AG04450 (cell line): ENCODE data around the gene ZNF28. TPM values are rescaled to one million over a fixed set of nuclear protein-coding genes. Genes with fewer than 3 reads are reported as not detected.

Source experiments
- CTCF ChIA-PET: fragments of 300-600, 350-600 bp; formaldehyde crosslinking; extraction: SDS; loops from one replicate; lab custom pipeline; 2022; ENCODE audit warnings: antibody characterized with exemption, inconsistent platforms; lab: Charles Lee
- POLR2A ChIA-PET: fragments of 350-600 bp; formaldehyde crosslinking; extraction: SDS; loops from one replicate; lab custom pipeline; 2021; ENCODE audit warnings: antibody characterized with exemption, inconsistent platforms; lab: Yijun Ruan, JAX
- DNase-seq: peaks from one replicate; pipeline ENCODE4 v3.0.0-alpha.2; 2011; ENCODE audit warnings: low read depth, low spot score
- H3K27ac ChIP-seq: one replicate; pipeline ENCODE4 v1.5.1; 2012; ENCODE audit warnings: low read depth, low read length, control low read depth
- H3K27me3 ChIP-seq: one replicate; pipeline ENCODE4 v1.6.0; 2012; ENCODE audit warnings: low read length; ENCODE audit not compliant: control insufficient read depth, insufficient read depth
- H3K4me3 ChIP-seq: 2 replicates; pipeline ENCODE4 v1.5.1; 2011; ENCODE audit warnings: mild to moderate bottlenecking, low read depth, low read length, control low read depth
- H3K9me3 ChIP-seq: 2 replicates; pipeline ENCODE4 v1.5.1; 2012; ENCODE audit warnings: low read length; ENCODE audit not compliant: control insufficient read depth, insufficient read depth
- polyA plus RNA-seq: library from polyadenylated mRNA; depleted of rRNA; stranded (reverse); fragments of >200 nt; gene quantifications from 2 replicates; pipeline ENCODE4 v1.2.3, GENCODE V29; 2011; rRNA removed
- TF ChIP-seq, protein P1 (sequence below): IDR thresholded peaks from 2 replicates; pipeline ENCODE4 v1.5.1; 2011; ENCODE audit warnings: low read depth, low read length, control low read depth, inconsistent platforms

Gene ZNF28
- polyA plus RNA-seq, 1 experiment = 11.3 TPM

DNA sequence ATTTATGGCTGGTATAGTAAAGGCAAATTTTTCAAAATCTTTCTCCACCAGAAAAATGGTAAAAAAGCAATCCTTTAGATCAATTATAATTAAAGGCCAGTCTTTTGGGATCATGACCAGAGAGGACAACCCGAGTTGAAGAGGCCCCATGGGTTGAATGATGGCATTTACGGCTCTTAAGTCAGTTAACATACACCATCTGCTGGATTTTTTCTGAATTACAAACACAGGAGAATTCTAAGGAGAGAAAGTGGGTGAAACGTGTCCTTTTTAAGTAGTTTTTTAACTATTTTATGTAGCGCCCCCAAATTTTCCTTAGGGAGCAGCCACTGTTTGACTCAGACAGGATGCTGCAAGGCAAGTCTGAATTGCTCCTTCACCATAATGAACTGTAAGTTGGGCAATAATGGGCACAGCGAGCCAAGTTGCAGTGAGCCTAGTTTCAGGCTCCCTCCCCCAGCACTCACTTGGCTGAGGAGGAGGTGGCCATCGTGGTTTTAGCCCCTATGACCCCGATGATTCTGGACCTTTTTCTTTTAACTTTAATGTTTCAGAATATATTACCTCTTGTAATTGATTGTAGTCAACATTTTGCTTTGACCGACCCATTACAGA, 73.0 kb downstream of the ZNF28 start:
- CTCF ChIA-PET = no interaction called here
- no peak for DNase-seq

More for the DNA sequence above, 73.0 kb downstream of the ZNF28 start:
- no peak overlapping the region for H3K4me3 ChIP-seq
- POLR2A ChIA-PET = no interaction called here
- H3K9me3 ChIP-seq = peaks cover 8% of the 10 kb centered on the region
- no peak overlapping the region for H3K27ac ChIP-seq
- TF ChIP-seq, protein P1, sequence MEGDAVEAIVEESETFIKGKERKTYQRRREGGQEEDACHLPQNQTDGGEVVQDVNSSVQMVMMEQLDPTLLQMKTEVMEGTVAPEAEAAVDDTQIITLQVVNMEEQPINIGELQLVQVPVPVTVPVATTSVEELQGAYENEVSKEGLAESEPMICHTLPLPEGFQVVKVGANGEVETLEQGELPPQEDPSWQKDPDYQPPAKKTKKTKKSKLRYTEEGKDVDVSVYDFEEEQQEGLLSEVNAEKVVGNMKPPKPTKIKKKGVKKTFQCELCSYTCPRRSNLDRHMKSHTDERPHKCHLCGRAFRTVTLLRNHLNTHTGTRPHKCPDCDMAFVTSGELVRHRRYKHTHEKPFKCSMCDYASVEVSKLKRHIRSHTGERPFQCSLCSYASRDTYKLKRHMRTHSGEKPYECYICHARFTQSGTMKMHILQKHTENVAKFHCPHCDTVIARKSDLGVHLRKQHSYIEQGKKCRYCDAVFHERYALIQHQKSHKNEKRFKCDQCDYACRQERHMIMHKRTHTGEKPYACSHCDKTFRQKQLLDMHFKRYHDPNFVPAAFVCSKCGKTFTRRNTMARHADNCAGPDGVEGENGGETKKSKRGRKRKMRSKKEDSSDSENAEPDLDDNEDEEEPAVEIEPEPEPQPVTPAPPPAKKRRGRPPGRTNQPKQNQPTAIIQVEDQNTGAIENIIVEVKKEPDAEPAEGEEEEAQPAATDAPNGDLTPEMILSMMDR = peak; percentile 28; the same call in 1 of the 2 replicates
- H3K27me3 ChIP-seq = no peaks in the 10 kb centered on the region

Other genes with a start within 250 kb of the ZNF28 start
- gene ZNF83, start 183.3 kb downstream of the ZNF28 start, polyA plus RNA-seq = 41.4 and 53.1 TPM in 2 replicates
- gene ZNF611, start 86.6 kb downstream of the ZNF28 start, polyA plus RNA-seq = 7.2 and 7.5 TPM in 2 replicates
- 3.6 and 4.7 TPM in 2 replicates for gene ZNF600, start 34.8 kb downstream of the ZNF28 start, polyA plus RNA-seq
- gene ZNF468, start 36.0 kb upstream of the ZNF28 start, polyA plus RNA-seq = 13.6 and 19.1 TPM in 2 replicates
- gene ZNF320, start 76.0 kb upstream of the ZNF28 start, polyA plus RNA-seq = 7.7 and 8.3 TPM in 2 replicates
- gene ZNF888, start 101.8 kb upstream of the ZNF28 start, polyA plus RNA-seq = 1.9 and 2.2 TPM in 2 replicates
- gene ZNF816, start 141.2 kb upstream of the ZNF28 start, polyA plus RNA-seq = 4.7 and 6.3 TPM in 2 replicates
- not detected in 2 replicates for gene ERVV-1, start 192.3 kb upstream of the ZNF28 start, polyA plus RNA-seq
- not detected in 2 replicates for gene ERVV-2, start 223.1 kb upstream of the ZNF28 start, polyA plus RNA-seq